Osteocyte (in vitro differentiated cells): ENCODE data around the gene RASD1. TPM values are rescaled to one million over a fixed set of nuclear protein-coding genes. Genes with fewer than 3 reads are reported as not detected.
"Not testable (repeated sequence)": the region's sequence is repeated elsewhere in the genome, so short reads cannot be mapped to it uniquely, and the experiment has no call there.

ENCODE experiments used
- DNase-seq: peaks from one replicate; pipeline ENCODE4 v3.0.0; 2021; ENCODE audit warnings: mixed read lengths; ENCODE audit not compliant: unreplicated experiment; ENCODE audit errors: extremely low spot score
- H3K27ac Mint-ChIP-seq: one replicate; pipeline ENCODE4 v1.8.0; 2021; ENCODE audit warnings: mild to moderate bottlenecking, mixed read lengths; ENCODE audit not compliant: unreplicated experiment
- H3K27me3 Mint-ChIP-seq: one replicate; pipeline ENCODE4 v1.8.0; 2021; ENCODE audit warnings: mixed read lengths; ENCODE audit not compliant: unreplicated experiment
- H3K36me3 Mint-ChIP-seq: one replicate; pipeline ENCODE4 v1.8.0; 2021; ENCODE audit warnings: mixed read lengths; ENCODE audit not compliant: unreplicated experiment
- H3K4me1 Mint-ChIP-seq: one replicate; pipeline ENCODE4 v1.8.0; 2021; ENCODE audit warnings: mixed read lengths; ENCODE audit not compliant: unreplicated experiment
- H3K4me3 Mint-ChIP-seq: one replicate; pipeline ENCODE4 v1.8.0; 2021; ENCODE audit warnings: mild to moderate bottlenecking, moderate library complexity, mixed read lengths; ENCODE audit not compliant: unreplicated experiment
- H3K9me3 Mint-ChIP-seq: one replicate; pipeline ENCODE4 v1.8.0; 2021; ENCODE audit warnings: mixed read lengths; ENCODE audit not compliant: unreplicated experiment
- CTCF ChIP-seq: fragments of 200-600 bp; sonication (generic); IDR thresholded peaks from 2 replicates; pipeline ENCODE4 v1.5.0; 2021; ENCODE audit warnings: antibody characterized with exemption, mild to moderate bottlenecking, moderate library complexity
- total RNA-seq: library from RNA; stranded (reverse); gene quantifications from 2 replicates; pipeline ENCODE4 v1.2.1, GENCODE V29; 2021

RASD1 gene
- total RNA-seq, 1 donor from 2014 or later: 1.6 TPM

- Mint-ChIP-seq H3K27me3 (peaks cover 63% of the 10 kb centered on the region), H3K9me3 (no peaks in the 10 kb centered on the region), H3K36me3 (no peaks in the 10 kb centered on the region), H3K4me1 (no peaks in the 10 kb centered on the region), H3K27ac (no peak overlapping the region), H3K4me3 (no peak overlapping the region)
- TF ChIP-seq CTCF: no peak
- no peak for DNase-seq
These were observed 27.8 kb downstream of the RASD1 start for GRCh38 chr17:17468217-17469010.

- Mint-ChIP-seq H3K36me3 (no peaks in the 10 kb centered on the region), H3K4me3 (no peak overlapping the region), H3K9me3 (no peaks in the 10 kb centered on the region), H3K4me1 (no peaks in the 10 kb centered on the region), H3K27ac (no peak overlapping the region), H3K27me3 (peaks cover 56% of the 10 kb centered on the region)
- no peak for TF ChIP-seq CTCF
- DNase-seq: no peak
These were observed 28.5 kb downstream of the RASD1 start for GRCh38 chr17:17467720-17468119.

GRCh38 chr17:17467016-17467415, 29.2 kb downstream of the RASD1 start:
- Mint-ChIP-seq H3K4me3 (no peak overlapping the region), H3K27ac (no peak overlapping the region), H3K27me3 (peaks cover 49% of the 10 kb centered on the region), H3K9me3 (no peaks in the 10 kb centered on the region), H3K36me3 (no peaks in the 10 kb centered on the region), H3K4me1 (no peaks in the 10 kb centered on the region)
- TF ChIP-seq CTCF: no peak
- no peak for DNase-seq

GRCh38 chr17:17466511-17466910, 29.7 kb downstream of the RASD1 start:
- H3K27me3 Mint-ChIP-seq: peaks cover 49% of the 10 kb centered on the region
- H3K36me3 Mint-ChIP-seq: no peaks in the 10 kb centered on the region

GRCh38 chr17:17465878-17466277, 30.3 kb downstream of the RASD1 start:
- H3K4me3 Mint-ChIP-seq, DNase-seq, H3K4me1 Mint-ChIP-seq, H3K9me3 Mint-ChIP-seq, H3K27ac Mint-ChIP-seq, H3K36me3 Mint-ChIP-seq: not testable (repeated sequence)
- H3K27me3 Mint-ChIP-seq: peaks cover 46% of the 10 kb centered on the region

More at GRCh38 chr17:17466511-17466910, 29.7 kb downstream of the RASD1 start:
- Mint-ChIP-seq H3K4me1 (no peaks in the 10 kb centered on the region), H3K9me3 (no peaks in the 10 kb centered on the region), H3K27ac (no peak overlapping the region), H3K4me3 (no peak overlapping the region)
- TF ChIP-seq CTCF: no peak
- no peak for DNase-seq
